HEK293 (cell line): ENCODE measurements around the gene PHACTR3.

ENCODE experiments used
- CTCF ChIA-PET: fragments of 350-600 bp; formaldehyde crosslinking; extraction: SDS; loops from one replicate; lab custom pipeline; 2021; ENCODE audit warnings: antibody characterized with exemption; lab: Yijun Ruan, JAX
- POLR2A ChIA-PET: fragments of 300-600 bp; formaldehyde crosslinking; extraction: SDS; loops from one replicate; lab custom pipeline; 2020; ENCODE audit warnings: antibody characterized with exemption, inconsistent platforms; lab: Yijun Ruan, JAX
- H3K27ac ChIP-seq: fragments of 200-500 bp; sonication (Bioruptor generic); 2 replicates; pipeline ENCODE4 v1.5.1; 2014; ENCODE audit warnings: low read depth, low read length, control low read depth, inconsistent platforms; ENCODE audit errors: extremely low read depth
- H3K36me3 ChIP-seq, 2 experiments: fragments of 200-500 bp in 1 of 2; sonication (Bioruptor generic) in 1 of 2; 1 replicate in 1 of 2; 2 replicates in 1 of 2; pipeline ENCODE4 v1.5.1; 2014 to 2017; ENCODE audit warnings: inconsistent platforms in 2 of 2, low read length in 2 of 2; ENCODE audit not compliant: control insufficient read depth in 2 of 2, insufficient read depth in 1 of 2
- H3K4me1 ChIP-seq: fragments of 200-500 bp; sonication (Bioruptor generic); 2 replicates; pipeline ENCODE4 v1.5.1; 2014; ENCODE audit warnings: mild to moderate bottlenecking, low read length, inconsistent platforms; ENCODE audit not compliant: control insufficient read depth, insufficient read depth
- H3K4me3 ChIP-seq: 2 replicates; pipeline ENCODE4 v1.5.1; 2011; ENCODE audit warnings: low read depth, mild to moderate bottlenecking, control low read depth, low read length, moderate library complexity
- H3K9me3 ChIP-seq: fragments of 200-500 bp; sonication (Bioruptor generic); 2 replicates; pipeline ENCODE4 v1.5.1; 2014; ENCODE audit warnings: low read depth, low read length, inconsistent platforms; ENCODE audit not compliant: control insufficient read depth, insufficient read depth
- FEZF1 ChIP-seq: fragments of 450-650 bp; formaldehyde crosslinking; IDR thresholded peaks from 2 replicates; pipeline ENCODE4 v1.5.1; 2016; ENCODE audit warnings: missing biosample characterization, missing genetic modification characterization
- GLIS1 ChIP-seq: fragments of 450-650 bp; formaldehyde crosslinking; IDR thresholded peaks from 2 replicates; pipeline ENCODE4 v1.5.1; 2016; ENCODE audit warnings: missing biosample characterization, missing genetic modification characterization
- SCRT2 ChIP-seq: fragments of 450-650 bp; formaldehyde crosslinking; IDR thresholded peaks from 2 replicates; pipeline ENCODE4 v1.5.1; 2016; ENCODE audit warnings: missing biosample characterization, missing genetic modification characterization
- SP2 ChIP-seq: fragments of 450-650 bp; formaldehyde crosslinking; IDR thresholded peaks from 2 replicates; pipeline ENCODE4 v1.5.1; 2016; ENCODE audit warnings: missing biosample characterization, missing genetic modification characterization
- YY2 ChIP-seq: fragments of 450-650 bp; formaldehyde crosslinking; IDR thresholded peaks from 2 replicates; pipeline ENCODE4 v1.5.1; 2016; ENCODE audit warnings: missing biosample characterization, missing genetic modification characterization
- ZNF19 ChIP-seq: fragments of 450-650 bp; formaldehyde crosslinking; IDR thresholded peaks from 2 replicates; pipeline ENCODE4; 2016; ENCODE audit warnings: missing biosample characterization, missing genetic modification characterization, low read depth
- ZNF239 ChIP-seq: fragments of 450-650 bp; formaldehyde crosslinking; IDR thresholded peaks from 2 replicates; pipeline ENCODE4 v1.5.1; 2016; ENCODE audit warnings: missing biosample characterization, missing genetic modification characterization
- ZNF366 ChIP-seq: fragments of 450-650 bp; formaldehyde crosslinking; conservative IDR thresholded peaks from 2 replicates; pipeline ENCODE4 v1.5.1; 2016; ENCODE audit warnings: missing biosample characterization, missing genetic modification characterization
- ZNF426 ChIP-seq: fragments of 450-650 bp; formaldehyde crosslinking; IDR thresholded peaks from 2 replicates; pipeline ENCODE4 v1.5.1; 2017; ENCODE audit warnings: missing biosample characterization, missing genetic modification characterization, mild to moderate bottlenecking, inconsistent platforms, moderate library complexity
- ZNF555 ChIP-seq: fragments of 450-650 bp; formaldehyde crosslinking; conservative IDR thresholded peaks from 2 replicates; pipeline ENCODE4 v1.5.1; 2017; ENCODE audit warnings: missing biosample characterization, mild to moderate bottlenecking, missing genetic modification characterization, inconsistent platforms
- ZNF585B ChIP-seq: fragments of 450-650 bp; formaldehyde crosslinking; IDR thresholded peaks from 2 replicates; pipeline ENCODE4 v1.5.1; 2016; ENCODE audit warnings: missing biosample characterization, missing genetic modification characterization
- ZNF596 ChIP-seq: fragments of 450-650 bp; IDR thresholded peaks from 2 replicates; pipeline ENCODE4 v1.5.0; 2018; ENCODE audit warnings: missing biosample characterization, mild to moderate bottlenecking, missing genetic modification characterization, moderate library complexity
- ZNF791 ChIP-seq: fragments of 450-650 bp; formaldehyde crosslinking; IDR thresholded peaks from 2 replicates; pipeline ENCODE4 v1.5.1; 2016; ENCODE audit warnings: missing biosample characterization, missing genetic modification characterization
- TF ChIP-seq, protein P1 (sequence below): fragments of 450-650 bp; formaldehyde crosslinking; IDR thresholded peaks from 2 replicates; pipeline ENCODE4 v1.5.1; 2016; ENCODE audit warnings: missing biosample characterization, missing genetic modification characterization
- TF ChIP-seq, protein P2 (sequence below): fragments of 450-650 bp; formaldehyde crosslinking; conservative IDR thresholded peaks from 2 replicates; pipeline ENCODE4 v1.5.1; 2016; ENCODE audit warnings: low read depth, missing biosample characterization, missing genetic modification characterization
- TF ChIP-seq, protein P3 (sequence below): fragments of 450-650 bp; formaldehyde crosslinking; IDR thresholded peaks from 2 replicates; pipeline ENCODE4 v1.5.1; 2016; ENCODE audit warnings: missing biosample characterization, missing genetic modification characterization
- TF ChIP-seq, protein P4 (sequence below): fragments of 450-650 bp; formaldehyde crosslinking; IDR thresholded peaks from 2 replicates; pipeline ENCODE4 v1.5.1; 2016; ENCODE audit warnings: missing biosample characterization, missing genetic modification characterization
- TF ChIP-seq, protein P5 (sequence below): fragments of 450-650 bp; formaldehyde crosslinking; conservative IDR thresholded peaks from 2 replicates; pipeline ENCODE4 v1.5.1; 2016; ENCODE audit warnings: low read depth, missing biosample characterization, missing genetic modification characterization

PHACTR3 gene

DNA sequence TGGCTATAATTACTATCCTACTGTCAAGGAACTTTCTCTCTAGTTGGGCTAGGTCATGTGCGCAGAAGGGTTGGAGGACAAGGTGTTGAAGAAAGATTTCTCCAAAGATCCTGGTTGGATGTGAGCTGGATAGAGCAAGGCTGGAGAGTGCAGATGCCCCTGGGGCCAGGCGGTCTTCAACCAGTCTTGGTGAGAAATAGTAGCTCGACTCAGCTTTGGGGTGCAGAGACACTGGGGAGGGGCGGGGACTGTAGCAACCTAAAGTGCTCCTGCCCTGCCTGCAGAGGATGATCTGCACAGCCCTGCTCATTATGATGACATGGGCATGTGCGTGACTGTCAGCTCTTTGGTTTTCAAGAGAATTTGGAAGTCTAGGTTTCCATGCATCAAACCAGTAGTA, 35.9 kb downstream of the PHACTR3 start:
- ChIA-PET CTCF (interaction anchor here (1.6 kb wide), 1 partner anchor 113 kb away, joined by 3 read pairs; no protein-coding TSS in a partner anchor), POLR2A (no interaction called here)
- Histone ChIP-seq H3K4me3 (no peak overlapping the region), H3K36me3 (no peaks in the 10 kb centered on the region), H3K4me1 (no peaks in the 10 kb centered on the region), H3K27ac (no peak overlapping the region), H3K9me3 (no peaks in the 10 kb centered on the region)
- TF ChIP-seq YY2 (tag by site-specific recombination): no peak
- no peak for TF ChIP-seq SCRT2 (tag by site-specific recombination)
- no peak for TF ChIP-seq ZNF585B
- TF ChIP-seq ZNF426 (tag by site-specific recombination): no peak
- no peak for TF ChIP-seq GLIS1 (tag by site-specific recombination)
- TF ChIP-seq ZNF366 (tag by site-specific recombination): no peak
- TF ChIP-seq ZNF791 (tag by site-specific recombination): no peak

DNA sequence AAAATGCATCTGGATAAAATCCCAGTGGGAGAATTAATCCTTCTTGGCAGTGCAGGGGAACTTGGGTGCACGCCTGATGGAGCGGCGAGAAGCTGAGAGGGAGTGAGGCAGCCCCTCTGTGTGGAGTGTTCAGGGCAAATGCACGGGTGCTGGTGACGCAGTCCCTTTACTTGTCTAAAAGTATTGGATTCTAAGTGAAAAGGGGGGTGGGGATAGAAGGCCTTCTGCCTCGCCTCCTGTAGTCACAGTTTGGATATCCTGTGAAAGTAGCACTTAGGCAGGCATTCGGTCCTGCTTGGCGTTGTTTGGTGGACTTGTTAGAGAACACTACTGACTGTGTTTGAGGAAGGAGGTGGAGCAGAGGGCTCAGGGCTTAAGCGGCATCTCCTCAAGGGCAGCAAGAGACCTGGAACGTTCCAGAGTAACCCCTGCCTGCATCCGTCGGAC, 39.3 kb downstream of the PHACTR3 start:
- H3K4me3 ChIP-seq: no peak overlapping the region
- no peaks in the 10 kb centered on the region for H3K36me3 ChIP-seq
- no peaks in the 10 kb centered on the region for H3K9me3 ChIP-seq
- ChIA-PET CTCF (no interaction called here), POLR2A (no interaction called here)
- no peak overlapping the region for H3K27ac ChIP-seq
- H3K4me1 ChIP-seq: no peaks in the 10 kb centered on the region
- TF ChIP-seq, protein P1, sequence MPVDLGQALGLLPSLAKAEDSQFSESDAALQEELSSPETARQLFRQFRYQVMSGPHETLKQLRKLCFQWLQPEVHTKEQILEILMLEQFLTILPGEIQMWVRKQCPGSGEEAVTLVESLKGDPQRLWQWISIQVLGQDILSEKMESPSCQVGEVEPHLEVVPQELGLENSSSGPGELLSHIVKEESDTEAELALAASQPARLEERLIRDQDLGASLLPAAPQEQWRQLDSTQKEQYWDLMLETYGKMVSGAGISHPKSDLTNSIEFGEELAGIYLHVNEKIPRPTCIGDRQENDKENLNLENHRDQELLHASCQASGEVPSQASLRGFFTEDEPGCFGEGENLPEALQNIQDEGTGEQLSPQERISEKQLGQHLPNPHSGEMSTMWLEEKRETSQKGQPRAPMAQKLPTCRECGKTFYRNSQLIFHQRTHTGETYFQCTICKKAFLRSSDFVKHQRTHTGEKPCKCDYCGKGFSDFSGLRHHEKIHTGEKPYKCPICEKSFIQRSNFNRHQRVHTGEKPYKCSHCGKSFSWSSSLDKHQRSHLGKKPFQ: no peak
- TF ChIP-seq ZNF555: no peak
- TF ChIP-seq, protein P2, sequence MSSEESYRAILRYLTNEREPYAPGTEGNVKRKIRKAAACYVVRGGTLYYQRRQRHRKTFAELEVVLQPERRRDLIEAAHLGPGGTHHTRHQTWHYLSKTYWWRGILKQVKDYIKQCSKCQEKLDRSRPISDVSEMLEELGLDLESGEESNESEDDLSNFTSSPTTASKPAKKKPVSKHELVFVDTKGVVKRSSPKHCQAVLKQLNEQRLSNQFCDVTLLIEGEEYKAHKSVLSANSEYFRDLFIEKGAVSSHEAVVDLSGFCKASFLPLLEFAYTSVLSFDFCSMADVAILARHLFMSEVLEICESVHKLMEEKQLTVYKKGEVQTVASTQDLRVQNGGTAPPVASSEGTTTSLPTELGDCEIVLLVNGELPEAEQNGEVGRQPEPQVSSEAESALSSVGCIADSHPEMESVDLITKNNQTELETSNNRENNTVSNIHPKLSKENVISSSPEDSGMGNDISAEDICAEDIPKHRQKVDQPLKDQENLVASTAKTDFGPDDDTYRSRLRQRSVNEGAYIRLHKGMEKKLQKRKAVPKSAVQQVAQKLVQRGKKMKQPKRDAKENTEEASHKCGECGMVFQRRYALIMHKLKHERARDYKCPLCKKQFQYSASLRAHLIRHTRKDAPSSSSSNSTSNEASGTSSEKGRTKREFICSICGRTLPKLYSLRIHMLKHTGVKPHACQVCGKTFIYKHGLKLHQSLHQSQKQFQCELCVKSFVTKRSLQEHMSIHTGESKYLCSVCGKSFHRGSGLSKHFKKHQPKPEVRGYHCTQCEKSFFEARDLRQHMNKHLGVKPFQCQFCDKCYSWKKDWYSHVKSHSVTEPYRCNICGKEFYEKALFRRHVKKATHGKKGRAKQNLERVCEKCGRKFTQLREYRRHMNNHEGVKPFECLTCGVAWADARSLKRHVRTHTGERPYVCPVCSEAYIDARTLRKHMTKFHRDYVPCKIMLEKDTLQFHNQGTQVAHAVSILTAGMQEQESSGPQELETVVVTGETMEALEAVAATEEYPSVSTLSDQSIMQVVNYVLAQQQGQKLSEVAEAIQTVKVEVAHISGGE: no peak
- TF ChIP-seq, protein P3, sequence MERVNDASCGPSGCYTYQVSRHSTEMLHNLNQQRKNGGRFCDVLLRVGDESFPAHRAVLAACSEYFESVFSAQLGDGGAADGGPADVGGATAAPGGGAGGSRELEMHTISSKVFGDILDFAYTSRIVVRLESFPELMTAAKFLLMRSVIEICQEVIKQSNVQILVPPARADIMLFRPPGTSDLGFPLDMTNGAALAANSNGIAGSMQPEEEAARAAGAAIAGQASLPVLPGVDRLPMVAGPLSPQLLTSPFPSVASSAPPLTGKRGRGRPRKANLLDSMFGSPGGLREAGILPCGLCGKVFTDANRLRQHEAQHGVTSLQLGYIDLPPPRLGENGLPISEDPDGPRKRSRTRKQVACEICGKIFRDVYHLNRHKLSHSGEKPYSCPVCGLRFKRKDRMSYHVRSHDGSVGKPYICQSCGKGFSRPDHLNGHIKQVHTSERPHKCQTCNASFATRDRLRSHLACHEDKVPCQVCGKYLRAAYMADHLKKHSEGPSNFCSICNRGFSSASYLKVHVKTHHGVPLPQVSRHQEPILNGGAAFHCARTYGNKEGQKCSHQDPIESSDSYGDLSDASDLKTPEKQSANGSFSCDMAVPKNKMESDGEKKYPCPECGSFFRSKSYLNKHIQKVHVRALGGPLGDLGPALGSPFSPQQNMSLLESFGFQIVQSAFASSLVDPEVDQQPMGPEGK (tag by site-specific recombination): no peak
- no peak for TF ChIP-seq ZNF239 (tag by site-specific recombination)
- TF ChIP-seq, protein P4, sequence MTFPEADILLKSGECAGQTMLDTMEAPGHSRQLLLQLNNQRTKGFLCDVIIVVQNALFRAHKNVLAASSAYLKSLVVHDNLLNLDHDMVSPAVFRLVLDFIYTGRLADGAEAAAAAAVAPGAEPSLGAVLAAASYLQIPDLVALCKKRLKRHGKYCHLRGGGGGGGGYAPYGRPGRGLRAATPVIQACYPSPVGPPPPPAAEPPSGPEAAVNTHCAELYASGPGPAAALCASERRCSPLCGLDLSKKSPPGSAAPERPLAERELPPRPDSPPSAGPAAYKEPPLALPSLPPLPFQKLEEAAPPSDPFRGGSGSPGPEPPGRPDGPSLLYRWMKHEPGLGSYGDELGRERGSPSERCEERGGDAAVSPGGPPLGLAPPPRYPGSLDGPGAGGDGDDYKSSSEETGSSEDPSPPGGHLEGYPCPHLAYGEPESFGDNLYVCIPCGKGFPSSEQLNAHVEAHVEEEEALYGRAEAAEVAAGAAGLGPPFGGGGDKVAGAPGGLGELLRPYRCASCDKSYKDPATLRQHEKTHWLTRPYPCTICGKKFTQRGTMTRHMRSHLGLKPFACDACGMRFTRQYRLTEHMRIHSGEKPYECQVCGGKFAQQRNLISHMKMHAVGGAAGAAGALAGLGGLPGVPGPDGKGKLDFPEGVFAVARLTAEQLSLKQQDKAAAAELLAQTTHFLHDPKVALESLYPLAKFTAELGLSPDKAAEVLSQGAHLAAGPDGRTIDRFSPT (tag by site-specific recombination): no peak
- no peak for TF ChIP-seq SP2 (tag by site-specific recombination)
- TF ChIP-seq ZNF596: no peak
- TF ChIP-seq, protein P5, sequence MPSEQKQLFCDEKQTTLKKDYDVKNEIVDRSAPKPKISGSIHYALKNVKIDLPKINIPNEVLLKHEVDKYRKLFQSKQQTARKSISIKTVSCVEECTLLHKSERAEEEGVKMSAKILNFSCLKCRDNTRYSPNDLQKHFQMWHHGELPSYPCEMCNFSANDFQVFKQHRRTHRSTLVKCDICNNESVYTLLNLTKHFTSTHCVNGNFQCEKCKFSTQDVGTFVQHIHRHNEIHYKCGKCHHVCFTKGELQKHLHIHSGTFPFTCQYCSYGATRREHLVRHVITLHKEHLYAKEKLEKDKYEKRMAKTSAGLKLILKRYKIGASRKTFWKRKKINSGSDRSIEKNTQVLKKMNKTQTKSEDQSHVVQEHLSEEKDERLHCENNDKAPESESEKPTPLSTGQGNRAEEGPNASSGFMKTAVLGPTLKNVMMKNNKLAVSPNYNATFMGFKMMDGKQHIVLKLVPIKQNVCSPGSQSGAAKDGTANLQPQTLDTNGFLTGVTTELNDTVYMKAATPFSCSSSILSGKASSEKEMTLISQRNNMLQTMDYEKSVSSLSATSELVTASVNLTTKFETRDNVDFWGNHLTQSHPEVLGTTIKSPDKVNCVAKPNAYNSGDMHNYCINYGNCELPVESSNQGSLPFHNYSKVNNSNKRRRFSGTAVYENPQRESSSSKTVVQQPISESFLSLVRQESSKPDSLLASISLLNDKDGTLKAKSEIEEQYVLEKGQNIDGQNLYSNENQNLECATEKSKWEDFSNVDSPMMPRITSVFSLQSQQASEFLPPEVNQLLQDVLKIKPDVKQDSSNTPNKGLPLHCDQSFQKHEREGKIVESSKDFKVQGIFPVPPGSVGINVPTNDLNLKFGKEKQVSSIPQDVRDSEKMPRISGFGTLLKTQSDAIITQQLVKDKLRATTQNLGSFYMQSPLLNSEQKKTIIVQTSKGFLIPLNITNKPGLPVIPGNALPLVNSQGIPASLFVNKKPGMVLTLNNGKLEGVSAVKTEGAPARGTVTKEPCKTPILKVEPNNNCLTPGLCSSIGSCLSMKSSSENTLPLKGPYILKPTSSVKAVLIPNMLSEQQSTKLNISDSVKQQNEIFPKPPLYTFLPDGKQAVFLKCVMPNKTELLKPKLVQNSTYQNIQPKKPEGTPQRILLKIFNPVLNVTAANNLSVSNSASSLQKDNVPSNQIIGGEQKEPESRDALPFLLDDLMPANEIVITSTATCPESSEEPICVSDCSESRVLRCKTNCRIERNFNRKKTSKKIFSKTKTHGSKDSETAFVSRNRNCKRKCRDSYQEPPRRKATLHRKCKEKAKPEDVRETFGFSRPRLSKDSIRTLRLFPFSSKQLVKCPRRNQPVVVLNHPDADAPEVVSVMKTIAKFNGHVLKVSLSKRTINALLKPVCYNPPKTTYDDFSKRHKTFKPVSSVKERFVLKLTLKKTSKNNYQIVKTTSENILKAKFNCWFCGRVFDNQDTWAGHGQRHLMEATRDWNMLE (tag by site-specific recombination): no peak
- TF ChIP-seq FEZF1: no peak
- TF ChIP-seq ZNF19 (tag by site-specific recombination): no peak
